GM23338 (cell line): ENCODE data around the gene GPX7.

Experiments
- EZH2 ChIP-seq: fragments of 200-600 bp; sonication (generic); IDR thresholded peaks from one replicate; pipeline ENCODE4 v1.8.0; 2017; ENCODE audit warnings: antibody characterized with exemption, mild to moderate bottlenecking, low read depth; ENCODE audit not compliant: unreplicated experiment
- EZH2phosphoT487 ChIP-seq: fragments of 200-600 bp; sonication (generic); IDR thresholded peaks from one replicate; pipeline ENCODE4 v1.8.1; 2018; ENCODE audit warnings: antibody characterized with exemption; ENCODE audit not compliant: unreplicated experiment
- TF ChIP-seq, protein P1 (sequence below), 2 experiments: fragments of 200-600 bp in 1 of 2; sonication (generic) in 1 of 2; conservative IDR thresholded peaks; 2 replicates each; pipeline versions ENCODE4 v1.5.1 to v1.6.1; 2016 to 2017; ENCODE audit warnings: antibody characterized with exemption in 2 of 2, low read depth in 2 of 2, mild to moderate bottlenecking in 2 of 2, moderate library complexity in 1 of 2
- TF ChIP-seq, protein P2 (sequence below): IDR thresholded peaks from 2 replicates; pipeline ENCODE4 v1.6.1; 2016; ENCODE audit warnings: antibody characterized with exemption

DNA sequence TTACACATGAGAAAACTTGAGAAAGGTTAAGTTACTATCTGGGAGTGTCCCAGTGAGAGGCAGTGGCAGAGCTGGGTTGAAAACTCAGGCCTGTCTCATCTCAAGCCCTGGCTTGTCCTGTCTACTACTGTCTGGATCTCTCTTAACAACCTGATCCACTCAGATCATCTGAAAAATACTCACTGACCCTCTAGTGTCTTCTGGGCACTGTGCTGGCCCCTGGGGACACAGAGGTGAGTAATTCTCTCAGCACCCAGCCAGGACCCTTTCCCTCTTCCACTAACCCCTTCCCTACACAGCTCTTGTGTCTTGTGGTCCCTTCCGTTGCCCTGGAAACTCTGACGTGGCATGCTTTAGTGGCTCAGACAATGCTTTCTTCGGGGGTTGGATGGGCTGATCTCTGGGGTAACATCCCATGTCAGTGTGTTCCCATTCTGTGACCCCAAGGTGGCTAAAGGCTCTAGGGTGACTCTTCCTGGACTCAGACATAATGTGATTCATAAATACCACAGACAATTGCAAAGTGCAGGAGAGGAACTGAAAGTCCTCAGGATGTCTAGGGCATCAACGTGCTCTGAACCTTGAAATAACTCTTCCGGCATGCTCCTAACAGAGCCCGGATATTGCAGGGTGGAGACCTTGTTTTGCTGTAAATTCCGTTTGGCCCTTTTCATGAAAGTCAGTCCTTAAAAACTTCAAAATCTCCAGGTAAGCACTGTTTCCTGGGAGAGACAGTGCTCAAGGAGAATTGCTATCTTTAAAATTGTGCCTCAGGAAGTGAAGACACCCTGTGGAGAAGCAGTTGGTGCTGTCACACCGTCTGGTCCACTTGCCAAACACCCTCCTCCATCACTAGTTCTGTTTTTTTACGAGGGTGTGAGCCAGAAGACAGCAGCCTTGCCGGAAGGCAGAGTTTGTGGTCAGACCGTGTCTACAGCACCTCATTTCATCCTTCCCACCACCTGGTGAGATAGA lies 34.8 kb downstream of the GPX7 start:
- TF ChIP-seq, protein P1, sequence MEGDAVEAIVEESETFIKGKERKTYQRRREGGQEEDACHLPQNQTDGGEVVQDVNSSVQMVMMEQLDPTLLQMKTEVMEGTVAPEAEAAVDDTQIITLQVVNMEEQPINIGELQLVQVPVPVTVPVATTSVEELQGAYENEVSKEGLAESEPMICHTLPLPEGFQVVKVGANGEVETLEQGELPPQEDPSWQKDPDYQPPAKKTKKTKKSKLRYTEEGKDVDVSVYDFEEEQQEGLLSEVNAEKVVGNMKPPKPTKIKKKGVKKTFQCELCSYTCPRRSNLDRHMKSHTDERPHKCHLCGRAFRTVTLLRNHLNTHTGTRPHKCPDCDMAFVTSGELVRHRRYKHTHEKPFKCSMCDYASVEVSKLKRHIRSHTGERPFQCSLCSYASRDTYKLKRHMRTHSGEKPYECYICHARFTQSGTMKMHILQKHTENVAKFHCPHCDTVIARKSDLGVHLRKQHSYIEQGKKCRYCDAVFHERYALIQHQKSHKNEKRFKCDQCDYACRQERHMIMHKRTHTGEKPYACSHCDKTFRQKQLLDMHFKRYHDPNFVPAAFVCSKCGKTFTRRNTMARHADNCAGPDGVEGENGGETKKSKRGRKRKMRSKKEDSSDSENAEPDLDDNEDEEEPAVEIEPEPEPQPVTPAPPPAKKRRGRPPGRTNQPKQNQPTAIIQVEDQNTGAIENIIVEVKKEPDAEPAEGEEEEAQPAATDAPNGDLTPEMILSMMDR (conservative IDR thresholded peaks at IDR 0.05; ENCODE audit: low read depth in 2 of 2): no peak
- TF ChIP-seq EZH2: no peak
- TF ChIP-seq, protein P2, sequence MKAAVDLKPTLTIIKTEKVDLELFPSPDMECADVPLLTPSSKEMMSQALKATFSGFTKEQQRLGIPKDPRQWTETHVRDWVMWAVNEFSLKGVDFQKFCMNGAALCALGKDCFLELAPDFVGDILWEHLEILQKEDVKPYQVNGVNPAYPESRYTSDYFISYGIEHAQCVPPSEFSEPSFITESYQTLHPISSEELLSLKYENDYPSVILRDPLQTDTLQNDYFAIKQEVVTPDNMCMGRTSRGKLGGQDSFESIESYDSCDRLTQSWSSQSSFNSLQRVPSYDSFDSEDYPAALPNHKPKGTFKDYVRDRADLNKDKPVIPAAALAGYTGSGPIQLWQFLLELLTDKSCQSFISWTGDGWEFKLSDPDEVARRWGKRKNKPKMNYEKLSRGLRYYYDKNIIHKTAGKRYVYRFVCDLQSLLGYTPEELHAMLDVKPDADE: no peak
- no peak for TF ChIP-seq EZH2phosphoT487
